ENCODE results near the gene ILDR2. TPM values are rescaled to one million over a fixed set of nuclear protein-coding genes. Genes with fewer than 3 reads are reported as not detected.

ILDR2 gene
- total RNA-seq, 4 donors from 2014 or later: 2.7 to 15.2 (median 8.2) TPM

DNA sequence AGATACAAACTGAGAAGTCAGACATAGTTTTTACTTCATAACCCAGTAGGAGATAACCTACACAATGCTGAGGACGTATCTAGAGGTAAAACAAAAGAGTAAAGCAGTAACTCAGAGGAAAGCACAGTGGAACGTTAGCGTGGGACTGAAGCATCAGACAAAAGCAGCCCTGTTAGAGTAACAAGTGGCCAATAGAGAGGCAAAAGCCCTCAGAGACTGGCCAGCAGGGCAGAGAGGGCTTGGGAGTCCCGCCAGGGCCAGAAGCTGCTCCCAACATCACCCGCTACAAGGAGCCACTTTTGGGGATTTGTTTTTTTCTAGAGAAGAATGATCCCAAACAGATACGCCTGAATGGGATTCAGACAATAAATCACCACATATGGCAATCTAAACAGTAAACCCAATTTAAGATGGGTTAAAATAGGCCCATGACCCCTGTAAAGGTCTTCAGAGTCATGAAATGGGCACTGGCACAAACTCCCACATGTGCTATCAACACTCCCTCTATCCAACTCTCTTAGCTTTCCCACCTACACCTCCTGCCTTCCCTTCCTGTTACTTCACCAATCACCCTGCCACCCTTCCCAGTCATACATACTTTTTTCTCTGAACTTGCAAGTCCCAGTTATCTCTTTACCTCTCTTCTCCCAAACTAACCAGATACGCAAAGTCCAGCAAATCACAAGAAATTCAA lies 116.5 kb downstream of the ILDR2 start:
- 56 to 77% methylated on average over 6 to 7 of the region's 7 CpGs for WGBS, 2 donors (ENCODE audit: low coverage in 1 of 2)
- no peak for TF ChIP-seq POLR2A (IDR thresholded peaks at IDR 0.05)
- TF ChIP-seq EP300 (IDR thresholded peaks at IDR 0.05): no peak
- TF ChIP-seq POLR2AphosphoS5 (IDR thresholded peaks at IDR 0.05): no peak
- TF ChIP-seq, protein P1, sequence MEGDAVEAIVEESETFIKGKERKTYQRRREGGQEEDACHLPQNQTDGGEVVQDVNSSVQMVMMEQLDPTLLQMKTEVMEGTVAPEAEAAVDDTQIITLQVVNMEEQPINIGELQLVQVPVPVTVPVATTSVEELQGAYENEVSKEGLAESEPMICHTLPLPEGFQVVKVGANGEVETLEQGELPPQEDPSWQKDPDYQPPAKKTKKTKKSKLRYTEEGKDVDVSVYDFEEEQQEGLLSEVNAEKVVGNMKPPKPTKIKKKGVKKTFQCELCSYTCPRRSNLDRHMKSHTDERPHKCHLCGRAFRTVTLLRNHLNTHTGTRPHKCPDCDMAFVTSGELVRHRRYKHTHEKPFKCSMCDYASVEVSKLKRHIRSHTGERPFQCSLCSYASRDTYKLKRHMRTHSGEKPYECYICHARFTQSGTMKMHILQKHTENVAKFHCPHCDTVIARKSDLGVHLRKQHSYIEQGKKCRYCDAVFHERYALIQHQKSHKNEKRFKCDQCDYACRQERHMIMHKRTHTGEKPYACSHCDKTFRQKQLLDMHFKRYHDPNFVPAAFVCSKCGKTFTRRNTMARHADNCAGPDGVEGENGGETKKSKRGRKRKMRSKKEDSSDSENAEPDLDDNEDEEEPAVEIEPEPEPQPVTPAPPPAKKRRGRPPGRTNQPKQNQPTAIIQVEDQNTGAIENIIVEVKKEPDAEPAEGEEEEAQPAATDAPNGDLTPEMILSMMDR (IDR thresholded peaks at IDR 0.05): no peak
- ATAC-seq: no peak
- no peaks in the 10 kb centered on the region for H3K9me3 ChIP-seq
- H3K27ac ChIP-seq: peak overlapping the region in 2 of 4 donors; percentile 17 to 25
- H3K4me1 ChIP-seq: peaks cover 0 to 6% (median 0%) of the 10 kb centered on the region in 3 donors
- no peak overlapping the region for H3K4me3 ChIP-seq
- H3K27me3 ChIP-seq: no peaks in the 10 kb centered on the region
- peaks cover 2 to 91% of the 10 kb centered on the region in 2 donors for H3K36me3 ChIP-seq

Small RNA genes lying within 50 kb of the gene (small RNA-seq; reads per million reads assigned to genes)
- gene RNA5SP65: 4.7 to 8.2 (median 6.6) reads per million in 4 donors

Other genes with a start within 250 kb of the ILDR2 start
- gene POGK, start 136.1 kb downstream of the ILDR2 start, total RNA-seq: 10 to 100 TPM; 36.5 to 51.2 (median 44.8) TPM
- gene TADA1, start 99.3 kb downstream of the ILDR2 start, total RNA-seq: 10 to 100 TPM in 3 of 4 donors, 1 to 10 TPM in 1; 9.5 to 16.2 (median 13.6) TPM
- 1 to 10 TPM in 2 of 4 donors, under 1 TPM in 2; 0.54 to 2.0 (median 0.90) TPM for gene MAEL, start 13.7 kb upstream of the ILDR2 start, total RNA-seq
- gene GPA33, start 114.8 kb upstream of the ILDR2 start, total RNA-seq: 1 to 10 TPM in 1 of 4 donors, not detected in 3; 1.7 TPM
- under 1 TPM in 3 of 4 donors, not detected in 1; 0.08 to 0.17 (median 0.16) TPM for gene STYXL2, start 118.5 kb upstream of the ILDR2 start, total RNA-seq
- gene POU2F1, start 245.3 kb upstream of the ILDR2 start, total RNA-seq: 10 to 100 TPM in 2 of 4 donors, 1 to 10 TPM in 2; 8.0 to 15.7 (median 10.2) TPM

Measured in gastroesophageal sphincter (tissue), 4 donors.